Uterus (tissue), 2 donors: Measurements from ENCODE around the gene AIFM2.

Experiments used
- CTCF ChIP-seq, 4 experiments: fragments of 200-600 bp in 2 of 4; fragments of 450-650 bp in 2 of 4; sonication (generic) in 2 of 4; IDR thresholded peaks; one replicate each; pipeline ENCODE4 v1.5.1; 2016 to 2019; ENCODE audit warnings: antibody characterized with exemption in 4 of 4, mild to moderate bottlenecking in 2 of 4, moderate library complexity in 1 of 4
- POLR2A ChIP-seq, 2 donors: fragments of 450-650 bp; IDR thresholded peaks; one replicate each; pipeline ENCODE4 v1.6.1; 2016; ENCODE audit warnings: antibody characterized with exemption in 2 of 2, mild to moderate bottlenecking in 1 of 2, moderate library complexity in 1 of 2

GRCh38 chr10:70139997-70140250, 7.3 kb upstream of the AIFM2 start:
- TF ChIP-seq CTCF (IDR thresholded peaks at IDR 0.05) (no peak), POLR2A (IDR thresholded peaks at IDR 0.05) (no peak)
